GM12878 (cell line): ENCODE measurements around the gene LRP2BP. TPM values are rescaled to one million over a fixed set of nuclear protein-coding genes. Genes with fewer than 3 reads are reported as not detected.
A peak's percentile ranks its signal among the peaks of the same experiment; 100 is the strongest.

ENCODE experiments used
- ATAC-seq: fragments of 200-7000 bp; cut with Tn5 transposase; 3 replicates; pipeline ENCODE4 v1.9.1; 2020; ENCODE audit warnings: mild to moderate bottlenecking, moderate library complexity
- BruUV-seq: library from RNA; stranded (reverse); fragments of 400-500 nt; replicated peaks from 2 replicates; lab custom pipeline; 2021; lab: Mats Ljungman, UMichigan
- CTCF ChIA-PET: fragments of 300-600 bp; sonication (Branson Sonifier 250); formaldehyde crosslinking; extraction: SDS; loops from one replicate; lab custom pipeline; 2021; ENCODE audit warnings: inconsistent platforms; lab: Yijun Ruan, JAX
- POLR2A ChIA-PET: fragments of 350-600 bp; formaldehyde crosslinking; extraction: SDS; loops from one replicate; lab custom pipeline; 2021; ENCODE audit warnings: inconsistent platforms; lab: Charles Lee
- RAD21 ChIA-PET: fragments of 300-600 bp; sonication (Branson Sonifier 250); formaldehyde crosslinking; loops from one replicate; lab custom pipeline; 2023; ENCODE audit warnings: antibody characterized with exemption; ENCODE audit not compliant: unreplicated experiment; lab: Charles Lee
- SMC1A ChIA-PET: fragments of 300-600 bp; sonication (Branson Sonifier 250); formaldehyde crosslinking; loops from one replicate; lab custom pipeline; 2023; ENCODE audit not compliant: unreplicated experiment, uncharacterized antibody; lab: Charles Lee
- DNase-seq: peaks from one replicate; pipeline ENCODE4 v3.0.0-alpha.2; 2011; ENCODE audit warnings: low read depth, low spot score
- FAIRE-seq: peaks from 3 replicates; lab custom pipeline; 2011; peaks lifted over from hg19 to GRCh38; lab: Jason Lieb, UNC
- H2AFZ ChIP-seq: 2 replicates; pipeline ENCODE4 v1.6.0; 2011; ENCODE audit warnings: low read depth, low read length, control low read depth; ENCODE audit not compliant: control insufficient read depth
- H3K27ac ChIP-seq: 2 replicates; pipeline ENCODE4 v1.5.1; 2011; ENCODE audit warnings: control low read depth; ENCODE audit not compliant: control insufficient read depth, insufficient read depth
- H3K27me3 ChIP-seq, 2 experiments: replicated peaks in 1 of 2; 2 replicates each; pipeline versions ENCODE4 v1.6.0 to v1.6.1; 2011; ENCODE audit warnings: low read length in 1 of 2; ENCODE audit not compliant: control insufficient read depth in 2 of 2, insufficient read depth in 2 of 2
- H3K36me3 ChIP-seq, 2 experiments: 2 replicates each; pipeline ENCODE4 v1.5.1; 2011; ENCODE audit warnings: low read length in 1 of 2; ENCODE audit not compliant: control insufficient read depth in 2 of 2, insufficient read depth in 2 of 2
- H3K4me1 ChIP-seq: 2 replicates; pipeline ENCODE4 v1.6.1; 2011; ENCODE audit warnings: mild to moderate bottlenecking, low read length, moderate library complexity, mixed read lengths; ENCODE audit not compliant: control insufficient read depth, insufficient read depth
- H3K4me2 ChIP-seq: 2 replicates; pipeline ENCODE4 v1.6.0; 2011; ENCODE audit warnings: control low read depth; ENCODE audit not compliant: control insufficient read depth, insufficient read depth
- H3K4me3 ChIP-seq: fragments of 200-600 bp; sonication (generic); 2 replicates; pipeline ENCODE4 v1.5.1; 2016
- H3K79me2 ChIP-seq: 2 replicates; pipeline ENCODE4 v1.6.0; 2011; ENCODE audit warnings: low read length; ENCODE audit not compliant: control insufficient read depth, insufficient read depth
- H3K9ac ChIP-seq: 2 replicates; pipeline ENCODE4 v1.8.0; 2011; ENCODE audit warnings: low read length, control low read depth, mixed read lengths; ENCODE audit not compliant: control insufficient read depth, insufficient read depth
- H3K9me3 ChIP-seq: replicated peaks from 3 replicates; pipeline ENCODE4 v1.5.1; 2011; ENCODE audit warnings: mild to moderate bottlenecking, low read length; ENCODE audit not compliant: control insufficient read depth, insufficient read depth
- H4K20me1 ChIP-seq: 2 replicates; pipeline ENCODE4 v1.6.0; 2011; ENCODE audit not compliant: control insufficient read depth, insufficient read depth
- BCL11A ChIP-seq: IDR thresholded peaks from 2 replicates; pipeline ENCODE4 v1.6.1; 2011; ENCODE audit warnings: low read depth, low read length
- BHLHE40 ChIP-seq, 2 experiments: fragments of 450-650 bp in 1 of 2; IDR thresholded peaks; 2 replicates each; pipeline ENCODE4 v1.6.1; 2011 to 2017; ENCODE audit warnings: low read depth in 2 of 2, borderline replicate concordance in 1 of 2, improper control_type of control experiment in 1 of 2, low read length in 1 of 2, mild to moderate bottlenecking in 1 of 2
- CHD2 ChIP-seq: IDR thresholded peaks from 2 replicates; pipeline ENCODE4 v1.6.1; 2011; ENCODE audit warnings: low read depth, low read length, improper control_type of control experiment, borderline replicate concordance
- ESRRA ChIP-seq: IDR thresholded peaks from 2 replicates; pipeline ENCODE4 v1.6.1; 2012; ENCODE audit warnings: mild to moderate bottlenecking, low read length, improper control_type of control experiment
- IRF4 ChIP-seq: IDR thresholded peaks from 2 replicates; pipeline ENCODE4 v1.6.1; 2011; ENCODE audit warnings: low read depth, low read length
- NR2C2 ChIP-seq: IDR thresholded peaks from 2 replicates; pipeline ENCODE4 v1.6.1; 2011; ENCODE audit warnings: borderline replicate concordance, low read depth; ENCODE audit not compliant: control insufficient read depth, insufficient read length
- NRF1 ChIP-seq: conservative IDR thresholded peaks from 2 replicates; pipeline ENCODE4 v1.6.1; 2011; ENCODE audit warnings: mild to moderate bottlenecking, low read depth, low read length, improper control_type of control experiment
- POU2F2 ChIP-seq: IDR thresholded peaks from 3 replicates; pipeline ENCODE4 v1.6.1; 2011; ENCODE audit warnings: low read depth, mild to moderate bottlenecking, low read length, borderline replicate concordance
- SMARCA5 ChIP-seq: fragments of 450-650 bp; IDR thresholded peaks from 2 replicates; pipeline ENCODE4 v1.6.1; 2017; ENCODE audit warnings: mild to moderate bottlenecking
- SMC3 ChIP-seq: IDR thresholded peaks from 2 replicates; pipeline ENCODE4 v1.6.1; 2011; ENCODE audit warnings: low read length, improper control_type of control experiment, borderline replicate concordance
- SP1 ChIP-seq: IDR thresholded peaks from one replicate; pipeline ENCODE4 v1.6.1; 2011; ENCODE audit warnings: low read depth, low read length
- SUPT20H ChIP-seq: IDR thresholded peaks from 2 replicates; pipeline ENCODE4 v1.6.1; 2011; ENCODE audit warnings: low read depth, mild to moderate bottlenecking, low read length, moderate library complexity, borderline replicate concordance; ENCODE audit not compliant: control insufficient read depth
- TCF12 ChIP-seq: IDR thresholded peaks from 2 replicates; pipeline ENCODE4 v1.6.1; 2011; ENCODE audit warnings: low read depth, mild to moderate bottlenecking, low read length
- TCF3 ChIP-seq: IDR thresholded peaks from 2 replicates; pipeline ENCODE4 v1.6.1; 2012; ENCODE audit warnings: low read depth, mild to moderate bottlenecking, low read length, borderline replicate concordance; ENCODE audit not compliant: insufficient read depth
- YY1 ChIP-seq: IDR thresholded peaks from 2 replicates; pipeline ENCODE4 v1.6.1; 2011; ENCODE audit warnings: low read depth, mild to moderate bottlenecking, low read length
- WGBS: methylation state at CpG from one replicate; pipeline ENCODE4 v1.1.6; 2016; ENCODE audit warnings: low lambda C conversion rate; ENCODE audit not compliant: insufficient replicate concordance, insufficient coverage; ENCODE audit errors: missing lambda C conversion rate; 5-methylcytosine and 5-hydroxymethylcytosine counted together
- in situ Hi-C: fragments of 300-500 bp; cut with MboI; formaldehyde crosslinking; loops from 9 replicates; pipeline ENCODE4 v1.14.3; 2018; ENCODE audit warnings: mixed read lengths
- intact Hi-C: fragments of 100-400 bp; cut with micrococcal nuclease; formaldehyde crosslinking; loops from one replicate; pipeline ENCODE4 v1.14.2; 2022; ENCODE audit not compliant: unreplicated experiment
- polyA plus RNA-seq, 11 experiments: library from polyadenylated mRNA; depleted of rRNA in 4 of 11; unstranded in 6 of 11; stranded (reverse) in 5 of 11; fragments of >200 nt; fragmentation: Nextera tagmentation in 4 of 11; fragmentation: Illumina TruSeq in 1 of 11; extraction: Ambion mirVana in 4 of 11; extraction: Trizol in 1 of 11; gene quantifications; 1 replicate in 1 of 11; 2 replicates in 10 of 11; pipeline versions ENCODE4 v1.2.1 to v1.2.3, GENCODE V29; 2011 to 2016; ENCODE audit warnings: inconsistent platforms in 2 of 11, missing spikeins in 2 of 11, low read depth in 1 of 11
- total RNA-seq, 4 experiments: library from RNA; depleted of rRNA in 3 of 4; stranded (reverse); fragments of >200 nt in 3 of 4; fragmentation: Illumina TruSeq in 1 of 4; extraction: Trizol in 1 of 4; gene quantifications; 2 replicates each; pipeline versions ENCODE4 v1.2.1 to v1.2.3, GENCODE V29; 2013 to 2021
- TF ChIP-seq, protein P1 (sequence below): fragments of 450-650 bp; IDR thresholded peaks from 2 replicates; pipeline ENCODE4 v1.6.1; 2017; ENCODE audit warnings: borderline replicate concordance
- TF ChIP-seq, protein P2 (sequence below): IDR thresholded peaks from 2 replicates; pipeline ENCODE4 v1.6.1; 2011; ENCODE audit warnings: mild to moderate bottlenecking, low read depth, low read length, moderate library complexity; ENCODE audit not compliant: insufficient replicate concordance

LRP2BP gene
- total and polyA plus RNA-seq, 10 of the 15 experiments (the other 5 are each of a cell fraction or from before 2014, with no cell fraction given) = 0.27 to 5.2 (median 1.0) TPM

DNA sequence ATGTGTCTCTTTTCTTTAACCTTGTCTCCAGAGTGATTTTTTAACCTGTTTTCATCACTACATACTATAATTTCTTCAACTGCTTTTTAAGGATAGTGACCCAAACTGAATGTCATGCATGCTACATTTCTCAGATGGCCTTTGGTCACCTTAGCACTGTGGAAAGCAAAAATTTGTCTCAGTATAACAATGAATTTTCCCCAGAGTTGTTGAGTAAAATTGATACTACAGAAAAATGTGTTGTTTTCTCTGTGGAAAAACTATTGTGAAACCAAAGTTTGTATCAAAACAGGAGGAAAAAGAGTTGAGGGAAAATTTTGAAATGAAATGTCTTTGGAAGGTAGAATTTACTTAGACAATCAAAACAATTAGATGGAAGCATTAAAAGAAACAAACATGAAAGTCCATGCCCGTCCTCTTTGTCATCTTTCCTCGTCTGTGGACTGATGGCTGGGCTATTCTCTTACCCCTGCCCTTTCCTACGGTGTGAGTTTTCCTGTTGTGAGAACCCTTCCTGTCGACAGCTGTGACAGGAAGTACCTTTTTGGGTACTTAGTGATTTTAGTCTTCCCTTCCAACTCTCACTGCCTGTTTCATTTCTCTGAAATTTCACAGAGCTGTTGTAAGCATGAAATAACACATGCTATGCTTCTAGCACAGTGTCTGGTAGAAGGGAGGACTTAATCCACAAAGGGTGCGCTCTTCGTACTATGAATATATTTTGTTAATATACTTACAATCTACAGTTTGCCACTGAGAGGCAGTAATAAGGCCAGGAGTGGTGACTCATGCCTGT, 50.8 kb downstream of the LRP2BP start (continued):
- TF ChIP-seq TCF3 = peak; percentile 46; the same call in 1 of the 2 replicates
- 0 out of 2 replicates have a peak, but pooled peaks have one; percentile 41 for TF ChIP-seq TCF12
- TF ChIP-seq BHLHE40 (IDR thresholded peaks at IDR 0.05; ENCODE audit: borderline replicate concordance in 1 of 2, low read depth in 2 of 2, low read length in 1 of 2) = peak in 1 of 2 experiments; percentile 5; a peak in 1 of 4 replicates

- Histone ChIP-seq H3K27me3 (no peaks in the 10 kb centered on the region), H3K4me1 (peaks cover 65% of the 10 kb centered on the region), H4K20me1 (no peaks in the 10 kb centered on the region), H3K9me3 (no peaks in the 10 kb centered on the region; the same call in 2 of the 3 replicates), H3K9ac (peak overlapping the region; percentile 72), H2AFZ (no peak overlapping the region), H3K4me3 (no peak overlapping the region), H3K36me3 (peaks cover 6 to 56% of the 10 kb centered on the region in 2 experiments), H3K27ac (peak overlapping the region; percentile 97), H3K79me2 (peaks cover 14% of the 10 kb centered on the region), H3K4me2 (peak overlapping the region; percentile 56)
- in situ Hi-C loops (no loop called here), intact Hi-C loops (no loop called here)
- ATAC-seq (peak; percentile 48), FAIRE-seq (no peak), DNase-seq (no peak)
- BruUV-seq = no TSS peak
- ChIA-PET CTCF (interaction anchor here (0.6 to 3.9 kb wide), 5 partner anchors 33 to 132 kb away, joined by 4 to 20 read pairs (median 7); no protein-coding TSS in a partner anchor), SMC1A (interaction anchor here (0.6 to 6.8 kb wide), 5 partner anchors 11 to 160 kb away, joined by 3 to 131 read pairs (median 14); partner anchors contain the start of genes ANKRD37 and LRP2BP), POLR2A (interaction anchor here (0.6 to 8.8 kb wide), 5 partner anchors 10 to 136 kb away, joined by 3 to 91 read pairs (median 5); partner anchors contain the start of genes ANKRD37, LRP2BP and UFSP2), RAD21 (interaction anchor here (0.7 to 3.9 kb wide), 3 partner anchors 11 to 55 kb away, joined by 4 to 69 read pairs (median 4); no protein-coding TSS in a partner anchor)
- WGBS = 29% methylated on average over 15 of the region's 15 CpGs
- TF ChIP-seq SMARCA5 (no peak), IRF4 (0 out of 2 replicates have a peak, but pooled peaks have one; percentile 28), CHD2 (no peak), NRF1 (no peak), NR2C2 (no peak), SMC3 (no peak), YY1 (0 out of 2 replicates have a peak, but pooled peaks have one; percentile 7), POU2F2 (no peak), ESRRA (no peak), SP1 (no peak), SUPT20H (no peak), BCL11A (peak; percentile 34; the same call in 1 of the 2 replicates)
- TF ChIP-seq, protein P1, sequence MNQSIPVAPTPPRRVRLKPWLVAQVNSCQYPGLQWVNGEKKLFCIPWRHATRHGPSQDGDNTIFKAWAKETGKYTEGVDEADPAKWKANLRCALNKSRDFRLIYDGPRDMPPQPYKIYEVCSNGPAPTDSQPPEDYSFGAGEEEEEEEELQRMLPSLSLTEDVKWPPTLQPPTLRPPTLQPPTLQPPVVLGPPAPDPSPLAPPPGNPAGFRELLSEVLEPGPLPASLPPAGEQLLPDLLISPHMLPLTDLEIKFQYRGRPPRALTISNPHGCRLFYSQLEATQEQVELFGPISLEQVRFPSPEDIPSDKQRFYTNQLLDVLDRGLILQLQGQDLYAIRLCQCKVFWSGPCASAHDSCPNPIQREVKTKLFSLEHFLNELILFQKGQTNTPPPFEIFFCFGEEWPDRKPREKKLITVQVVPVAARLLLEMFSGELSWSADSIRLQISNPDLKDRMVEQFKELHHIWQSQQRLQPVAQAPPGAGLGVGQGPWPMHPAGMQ = no peak
- TF ChIP-seq, protein P2, sequence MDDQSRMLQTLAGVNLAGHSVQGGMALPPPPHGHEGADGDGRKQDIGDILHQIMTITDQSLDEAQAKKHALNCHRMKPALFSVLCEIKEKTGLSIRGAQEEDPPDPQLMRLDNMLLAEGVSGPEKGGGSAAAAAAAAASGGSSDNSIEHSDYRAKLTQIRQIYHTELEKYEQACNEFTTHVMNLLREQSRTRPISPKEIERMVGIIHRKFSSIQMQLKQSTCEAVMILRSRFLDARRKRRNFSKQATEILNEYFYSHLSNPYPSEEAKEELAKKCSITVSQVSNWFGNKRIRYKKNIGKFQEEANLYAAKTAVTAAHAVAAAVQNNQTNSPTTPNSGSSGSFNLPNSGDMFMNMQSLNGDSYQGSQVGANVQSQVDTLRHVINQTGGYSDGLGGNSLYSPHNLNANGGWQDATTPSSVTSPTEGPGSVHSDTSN = no peak
Observed at GRCh38 chr4:185343726-185344581, 51.8 kb downstream of the LRP2BP start.
